Neural progenitor cell (in vitro differentiated cells): Measurements from ENCODE around the gene CCDC167.

Source experiments
- CTCF ChIP-seq: fragments of 200-600 bp; sonication (generic); IDR thresholded peaks from 2 replicates; pipeline ENCODE4 v1.5.1; 2017; ENCODE audit warnings: antibody characterized with exemption, mild to moderate bottlenecking
- EZH2 ChIP-seq: fragments of 200-600 bp; sonication (generic); IDR thresholded peaks from 2 replicates; pipeline ENCODE4 v1.6.1; 2017; ENCODE audit warnings: antibody characterized with exemption, mild to moderate bottlenecking, moderate library complexity

GRCh38 chr6:37524970-37525318 is 25.3 kb upstream of the CCDC167 start:
- TF ChIP-seq EZH2 (no peak), CTCF (no peak)
